Astrocyte (in vitro differentiated cells and primary cell): ENCODE measurements around the gene PODXL.
A peak's percentile ranks its signal among the peaks of the same experiment; 100 is the strongest.

ENCODE experiments used
- EZH2 ChIP-seq: IDR thresholded peaks from 2 replicates; pipeline ENCODE4 v1.6.1; 2012; ENCODE audit warnings: mild to moderate bottlenecking, low read length, inconsistent platforms; ENCODE audit not compliant: insufficient read depth
- TF ChIP-seq, protein P1 (sequence below): IDR thresholded peaks from 2 replicates; pipeline ENCODE4 v1.5.1; 2011; ENCODE audit warnings: low read depth, mild to moderate bottlenecking, inconsistent platforms, low read length, moderate library complexity; ENCODE audit not compliant: insufficient read depth

DNA sequence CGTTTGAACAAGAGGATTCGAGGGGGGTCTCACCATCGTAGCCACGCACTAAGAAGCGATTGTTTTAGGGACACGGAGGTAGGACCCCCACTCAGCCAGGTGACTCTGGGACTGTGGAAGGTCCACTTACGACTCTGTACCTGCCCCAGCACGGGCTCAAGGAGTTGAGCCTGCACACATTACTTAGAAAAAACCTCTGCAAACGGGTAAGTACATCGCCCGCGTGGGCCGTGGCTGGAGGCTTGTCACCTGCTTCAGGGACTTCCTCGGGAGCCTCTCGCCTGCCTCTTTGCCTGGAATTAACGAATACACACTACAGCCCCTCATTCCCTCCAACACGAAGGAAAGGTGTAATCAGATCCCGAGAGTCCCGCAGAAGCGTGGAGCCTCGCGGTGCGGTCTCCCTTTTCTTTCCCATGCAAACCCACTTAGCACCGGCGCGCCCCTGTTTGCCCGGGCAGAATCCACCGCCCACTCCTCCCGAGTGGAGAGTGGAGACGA, 826 bp downstream of the PODXL start:
- TF ChIP-seq, protein P1, sequence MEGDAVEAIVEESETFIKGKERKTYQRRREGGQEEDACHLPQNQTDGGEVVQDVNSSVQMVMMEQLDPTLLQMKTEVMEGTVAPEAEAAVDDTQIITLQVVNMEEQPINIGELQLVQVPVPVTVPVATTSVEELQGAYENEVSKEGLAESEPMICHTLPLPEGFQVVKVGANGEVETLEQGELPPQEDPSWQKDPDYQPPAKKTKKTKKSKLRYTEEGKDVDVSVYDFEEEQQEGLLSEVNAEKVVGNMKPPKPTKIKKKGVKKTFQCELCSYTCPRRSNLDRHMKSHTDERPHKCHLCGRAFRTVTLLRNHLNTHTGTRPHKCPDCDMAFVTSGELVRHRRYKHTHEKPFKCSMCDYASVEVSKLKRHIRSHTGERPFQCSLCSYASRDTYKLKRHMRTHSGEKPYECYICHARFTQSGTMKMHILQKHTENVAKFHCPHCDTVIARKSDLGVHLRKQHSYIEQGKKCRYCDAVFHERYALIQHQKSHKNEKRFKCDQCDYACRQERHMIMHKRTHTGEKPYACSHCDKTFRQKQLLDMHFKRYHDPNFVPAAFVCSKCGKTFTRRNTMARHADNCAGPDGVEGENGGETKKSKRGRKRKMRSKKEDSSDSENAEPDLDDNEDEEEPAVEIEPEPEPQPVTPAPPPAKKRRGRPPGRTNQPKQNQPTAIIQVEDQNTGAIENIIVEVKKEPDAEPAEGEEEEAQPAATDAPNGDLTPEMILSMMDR: no peak
- peak; percentile 3 for TF ChIP-seq EZH2
